ENCODE results near the gene OR14J1.

- TF ChIP-seq, protein P1, sequence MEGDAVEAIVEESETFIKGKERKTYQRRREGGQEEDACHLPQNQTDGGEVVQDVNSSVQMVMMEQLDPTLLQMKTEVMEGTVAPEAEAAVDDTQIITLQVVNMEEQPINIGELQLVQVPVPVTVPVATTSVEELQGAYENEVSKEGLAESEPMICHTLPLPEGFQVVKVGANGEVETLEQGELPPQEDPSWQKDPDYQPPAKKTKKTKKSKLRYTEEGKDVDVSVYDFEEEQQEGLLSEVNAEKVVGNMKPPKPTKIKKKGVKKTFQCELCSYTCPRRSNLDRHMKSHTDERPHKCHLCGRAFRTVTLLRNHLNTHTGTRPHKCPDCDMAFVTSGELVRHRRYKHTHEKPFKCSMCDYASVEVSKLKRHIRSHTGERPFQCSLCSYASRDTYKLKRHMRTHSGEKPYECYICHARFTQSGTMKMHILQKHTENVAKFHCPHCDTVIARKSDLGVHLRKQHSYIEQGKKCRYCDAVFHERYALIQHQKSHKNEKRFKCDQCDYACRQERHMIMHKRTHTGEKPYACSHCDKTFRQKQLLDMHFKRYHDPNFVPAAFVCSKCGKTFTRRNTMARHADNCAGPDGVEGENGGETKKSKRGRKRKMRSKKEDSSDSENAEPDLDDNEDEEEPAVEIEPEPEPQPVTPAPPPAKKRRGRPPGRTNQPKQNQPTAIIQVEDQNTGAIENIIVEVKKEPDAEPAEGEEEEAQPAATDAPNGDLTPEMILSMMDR (IDR thresholded peaks at IDR 0.05), result no peak
- TF ChIP-seq POLR2A (IDR thresholded peaks at IDR 0.05), result no peak
Observed at GRCh38 chr6:29345380-29345779, 43.9 kb downstream of the OR14J1 start.
